GM23248 (cell line): ENCODE data around the gene CCDC127.

Experiments used
- EZH2 ChIP-seq: fragments of 200-600 bp; sonication (generic); IDR thresholded peaks from 2 replicates; pipeline ENCODE4 v1.6.1; 2018; ENCODE audit warnings: antibody characterized with exemption, mild to moderate bottlenecking; ENCODE audit not compliant: insufficient read depth, poor library complexity, severe bottlenecking
- EZH2phosphoT487 ChIP-seq: fragments of 200-600 bp; sonication (generic); IDR thresholded peaks from 2 replicates; pipeline ENCODE4 v1.6.1; 2018; ENCODE audit warnings: antibody characterized with exemption, moderate library complexity, mild to moderate bottlenecking, low read depth; ENCODE audit not compliant: insufficient read depth

- TF ChIP-seq EZH2 = no peak
- TF ChIP-seq EZH2phosphoT487 = no peak
These were observed 39.2 kb upstream of the CCDC127 start for GRCh38 chr5:257148-257547.
